22Rv1 (cell line): Measurements from ENCODE around the gene PPP1R14B.

Experiments
- ZFX ChIP-seq: fragments of 450-650 bp; IDR thresholded peaks from 2 replicates; pipeline ENCODE4 v1.6.1; 2017; ENCODE audit warnings: antibody characterized with exemption, borderline replicate concordance
- TF ChIP-seq, protein P1 (sequence below): fragments of 450-650 bp; IDR thresholded peaks from 2 replicates; pipeline ENCODE4 v1.5.1; 2017; ENCODE audit warnings: mild to moderate bottlenecking

DNA sequence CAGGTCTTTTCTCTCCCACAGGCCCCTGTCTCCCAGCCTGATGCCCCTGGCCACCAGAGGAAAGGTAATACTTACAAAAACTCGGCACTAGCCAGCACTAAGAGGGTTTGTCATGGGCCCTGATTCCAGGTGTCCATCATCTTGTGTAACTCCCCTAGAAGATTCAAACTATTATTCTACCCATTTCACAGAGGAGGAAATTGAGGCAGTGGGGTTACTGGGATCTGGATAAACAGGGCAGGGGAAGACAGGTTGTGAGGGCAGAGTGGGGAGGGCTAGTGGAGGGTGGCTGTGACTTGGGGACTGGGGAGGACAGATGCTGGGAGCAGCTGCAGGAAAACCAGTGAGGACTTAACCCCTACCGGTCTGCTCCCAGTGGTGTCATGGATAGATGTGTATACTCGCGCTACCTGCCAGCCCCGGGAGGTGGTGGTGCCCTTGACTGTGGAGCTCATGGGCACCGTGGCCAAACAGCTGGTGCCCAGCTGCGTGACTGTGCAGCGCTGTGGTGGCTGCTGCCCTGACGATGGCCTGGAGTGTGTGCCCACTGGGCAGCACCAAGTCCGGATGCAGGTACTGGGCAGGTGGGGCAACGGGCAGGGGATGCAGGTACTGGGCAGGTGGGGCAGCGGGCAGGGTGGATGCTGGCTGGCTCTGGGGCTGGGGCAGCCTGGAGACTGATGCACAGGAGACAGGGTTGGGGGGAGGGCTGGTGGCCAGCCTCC lies 11.1 kb downstream of the PPP1R14B start:
- TF ChIP-seq, protein P1, sequence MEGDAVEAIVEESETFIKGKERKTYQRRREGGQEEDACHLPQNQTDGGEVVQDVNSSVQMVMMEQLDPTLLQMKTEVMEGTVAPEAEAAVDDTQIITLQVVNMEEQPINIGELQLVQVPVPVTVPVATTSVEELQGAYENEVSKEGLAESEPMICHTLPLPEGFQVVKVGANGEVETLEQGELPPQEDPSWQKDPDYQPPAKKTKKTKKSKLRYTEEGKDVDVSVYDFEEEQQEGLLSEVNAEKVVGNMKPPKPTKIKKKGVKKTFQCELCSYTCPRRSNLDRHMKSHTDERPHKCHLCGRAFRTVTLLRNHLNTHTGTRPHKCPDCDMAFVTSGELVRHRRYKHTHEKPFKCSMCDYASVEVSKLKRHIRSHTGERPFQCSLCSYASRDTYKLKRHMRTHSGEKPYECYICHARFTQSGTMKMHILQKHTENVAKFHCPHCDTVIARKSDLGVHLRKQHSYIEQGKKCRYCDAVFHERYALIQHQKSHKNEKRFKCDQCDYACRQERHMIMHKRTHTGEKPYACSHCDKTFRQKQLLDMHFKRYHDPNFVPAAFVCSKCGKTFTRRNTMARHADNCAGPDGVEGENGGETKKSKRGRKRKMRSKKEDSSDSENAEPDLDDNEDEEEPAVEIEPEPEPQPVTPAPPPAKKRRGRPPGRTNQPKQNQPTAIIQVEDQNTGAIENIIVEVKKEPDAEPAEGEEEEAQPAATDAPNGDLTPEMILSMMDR = no peak
- TF ChIP-seq ZFX = no peak
